SHP77 (cell line): Measurements from ENCODE around the gene CREBL2.
"Not testable (repeated sequence)": the region's sequence is repeated elsewhere in the genome, so short reads cannot be mapped to it uniquely, and the experiment has no call there.

ENCODE experiments used
- DNase-seq, 2 experiments: peaks; one replicate each; lab custom pipeline; 2025; lab: John Stamatoyannopoulos, UW

CREBL2 gene

GRCh38 chr12:12611512-12612306 is at the start of gene CREBL2:
Gene CREBL2 (plus strand): TSS chr12:12611876. CDS start chr12:12612173, 297 bp downstream.
- DNase-seq: peak; percentile 81 to 86

- peak in 1 of 2 experiments; percentile 3 for DNase-seq
Observed at GRCh38 chr12:12562016-12562483, 49.6 kb upstream of the CREBL2 start.

GRCh38 chr12:12562585-12563261 is 49.0 kb upstream of the CREBL2 start, which contains the start of gene DUSP16:
Gene DUSP16 (minus strand): TSS chr12:12562863. CDS start chr12:12521098, 41,765 bp downstream.
- peak; percentile 74 to 80 for DNase-seq

GRCh38 chr12:12563290-12563928 is 48.3 kb upstream of the CREBL2 start:
- no peak for DNase-seq

GRCh38 chr12:12564911-12565310 is 46.8 kb upstream of the CREBL2 start:
- DNase-seq: no peak

- not testable (repeated sequence) for DNase-seq
Observed at GRCh38 chr12:12565971-12566370, 45.7 kb upstream of the CREBL2 start.

GRCh38 chr12:12572659-12573058 is 39.0 kb upstream of the CREBL2 start:
- DNase-seq: no peak

- DNase-seq: no peak
Observed at GRCh38 chr12:12577786-12578185, 33.9 kb upstream of the CREBL2 start.

- DNase-seq: not testable (repeated sequence)
Observed at GRCh38 chr12:12580716-12581115, 31.0 kb upstream of the CREBL2 start.

GRCh38 chr12:12582193-12582881 is 29.3 kb upstream of the CREBL2 start:
- no peak for DNase-seq

- DNase-seq: no peak
Observed at GRCh38 chr12:12582895-12583303, 28.8 kb upstream of the CREBL2 start.

GRCh38 chr12:12583510-12584178 is 28.0 kb upstream of the CREBL2 start:
- no peak for DNase-seq

- DNase-seq: no peak
Observed at GRCh38 chr12:12585115-12585863, 26.4 kb upstream of the CREBL2 start.

- DNase-seq: no peak
Observed at GRCh38 chr12:12586879-12587675, 24.6 kb upstream of the CREBL2 start.

GRCh38 chr12:12587878-12588277 is 23.8 kb upstream of the CREBL2 start:
- no peak for DNase-seq

- DNase-seq: not testable (repeated sequence)
Observed at GRCh38 chr12:12588436-12588835, 23.2 kb upstream of the CREBL2 start.

GRCh38 chr12:12590961-12591360 is 20.7 kb upstream of the CREBL2 start:
- no peak for DNase-seq

GRCh38 chr12:12592930-12593329 is 18.7 kb upstream of the CREBL2 start:
- no peak for DNase-seq

- DNase-seq: not testable (repeated sequence)
Observed at GRCh38 chr12:12595929-12596328, 15.7 kb upstream of the CREBL2 start.

- DNase-seq: not testable (repeated sequence)
Observed at GRCh38 chr12:12596598-12596997, 15.1 kb upstream of the CREBL2 start.
